ENCODE results near the gene ORAI3. TPM values are rescaled to one million over a fixed set of nuclear protein-coding genes. Genes with fewer than 3 reads are reported as not detected.

ORAI3 gene
- total RNA-seq, 1 experiment from 2014 or later = 10.8 TPM

- Mint-ChIP-seq H3K4me1 (peaks cover 18% of the 10 kb centered on the region), H3K9me3 (no peaks in the 10 kb centered on the region), H3K27ac (no peak overlapping the region), H3K4me3 (no peak overlapping the region), H3K27me3 (ENCODE audit: low read depth) (no peaks in the 10 kb centered on the region), H3K36me3 (peaks cover 44% of the 10 kb centered on the region)
- ATAC-seq (no peak), DNase-seq (ENCODE audit: low spot score) (no peak)
- POLR2A ChIA-PET = interaction anchor here (1.0 to 1.3 kb wide), 4 partner anchors 12 to 68 kb away, joined by 3 to 8 read pairs (median 4); partner anchors contain the start of gene FBXL19
- CTCF ChIA-PET = interaction anchor here (0.6 to 4.2 kb wide), 31 partner anchors 8 to 850 kb away, joined by 3 to 79 read pairs (median 4); partner anchors contain the start of genes CTF1, FBRS, FBXL19 and HSD3B7
- no peak for TF ChIP-seq ZSCAN18 (CRISPR knock-in tag; IDR thresholded peaks at IDR 0.05)
- no peak for TF ChIP-seq ZNF317 (CRISPR knock-in tag; IDR thresholded peaks at IDR 0.05; ENCODE audit: borderline replicate concordance, low read depth)
- TF ChIP-seq ATF1 (CRISPR knock-in tag; IDR thresholded peaks at IDR 0.05) = no peak
- TF ChIP-seq OVOL2 (CRISPR knock-in tag; IDR thresholded peaks at IDR 0.05; ENCODE audit: borderline replicate concordance) = no peak
- TF ChIP-seq CTCF (IDR thresholded peaks at IDR 0.05) = no peak
- TF ChIP-seq ZNF281 (CRISPR knock-in tag; IDR thresholded peaks at IDR 0.05) = no peak
- TF ChIP-seq SMAD4 (CRISPR knock-in tag; IDR thresholded peaks at IDR 0.05) = no peak
- no peak for TF ChIP-seq MYBL2 (CRISPR knock-in tag; IDR thresholded peaks at IDR 0.05)
- TF ChIP-seq SOX15 (CRISPR knock-in tag; IDR thresholded peaks at IDR 0.05) = no peak
- TF ChIP-seq TEAD1 (CRISPR knock-in tag; IDR thresholded peaks at IDR 0.05) = no peak
- TF ChIP-seq ZNF232 (CRISPR knock-in tag; IDR thresholded peaks at IDR 0.05) = no peak
- TF ChIP-seq JAZF1 (CRISPR knock-in tag; IDR thresholded peaks at IDR 0.05) = no peak
- no peak for TF ChIP-seq IRF2 (CRISPR knock-in tag; IDR thresholded peaks at IDR 0.05; ENCODE audit: borderline replicate concordance, low read depth)
- no peak for TF ChIP-seq NFE2L1 (CRISPR knock-in tag; IDR thresholded peaks at IDR 0.05)
- TF ChIP-seq NFATC4 (CRISPR knock-in tag; IDR thresholded peaks at IDR 0.05) = no peak
- TF ChIP-seq ZBTB21 (CRISPR knock-in tag; IDR thresholded peaks at IDR 0.05; ENCODE audit: borderline replicate concordance) = no peak
- TF ChIP-seq ZNF512 (CRISPR knock-in tag; IDR thresholded peaks at IDR 0.05; ENCODE audit: borderline replicate concordance) = no peak
These were observed 6.5 kb upstream of the ORAI3 start for GRCh38 chr16:30942426-30942806.

- POLR2A ChIA-PET = interaction anchor here (0.7 kb wide), 1 partner anchor 10 kb away, joined by 3 read pairs; no protein-coding TSS in a partner anchor
- Mint-ChIP-seq H3K4me1 (peaks cover 18% of the 10 kb centered on the region), H3K4me3 (no peak overlapping the region), H3K27me3 (ENCODE audit: low read depth) (no peaks in the 10 kb centered on the region), H3K36me3 (peaks cover 37% of the 10 kb centered on the region), H3K27ac (no peak overlapping the region), H3K9me3 (no peaks in the 10 kb centered on the region)
- CTCF ChIA-PET = no interaction called here
- ATAC-seq = no peak
- DNase-seq (ENCODE audit: low spot score) = no peak
- TF ChIP-seq MLX (CRISPR knock-in tag; IDR thresholded peaks at IDR 0.05) (no peak), HMGXB4 (CRISPR knock-in tag; IDR thresholded peaks at IDR 0.05) (no peak), ZNF263 (CRISPR knock-in tag; IDR thresholded peaks at IDR 0.05; ENCODE audit: low read depth) (no peak), JAZF1 (CRISPR knock-in tag; IDR thresholded peaks at IDR 0.05) (no peak), TEAD4 (CRISPR knock-in tag; IDR thresholded peaks at IDR 0.05) (no peak), ZNF416 (CRISPR knock-in tag; IDR thresholded peaks at IDR 0.05) (no peak), OVOL2 (CRISPR knock-in tag; IDR thresholded peaks at IDR 0.05; ENCODE audit: borderline replicate concordance) (no peak), ATF6 (CRISPR knock-in tag; IDR thresholded peaks at IDR 0.05) (no peak), GTF2I (CRISPR knock-in tag; conservative IDR thresholded peaks at IDR 0.05) (no peak), RELA (CRISPR knock-in tag; IDR thresholded peaks at IDR 0.05; ENCODE audit: borderline replicate concordance) (no peak)
These were observed 4.5 kb upstream of the ORAI3 start for GRCh38 chr16:30944352-30944751.

All from WTC11 (cell line).